GM10248 (cell line): ENCODE data around the gene ANKRD60.

ENCODE experiments used
- CTCF ChIA-PET: fragments of 300-600 bp; sonication (Branson Sonifier 250); formaldehyde crosslinking; extraction: SDS; loops from one replicate; lab custom pipeline; 2021; ENCODE audit warnings: antibody characterized with exemption; lab: Yijun Ruan, JAX
- POLR2A ChIA-PET: fragments of 350-650 bp; sonication (Branson Sonifier 250); formaldehyde crosslinking; extraction: SDS; loops from one replicate; lab custom pipeline; 2020; ENCODE audit warnings: antibody characterized with exemption; lab: Yijun Ruan, JAX
- DNase-seq: peaks from one replicate; pipeline ENCODE4 v3.0.0; 2012; ENCODE audit errors: extremely low spot score
- TF ChIP-seq, protein P1 (sequence below): IDR thresholded peaks from 2 replicates; pipeline ENCODE4 v1.5.1; 2012; ENCODE audit warnings: mild to moderate bottlenecking, low read depth; ENCODE audit errors: extremely low read depth, missing control alignments, control extremely low read depth

The ANKRD60 gene

DNA sequence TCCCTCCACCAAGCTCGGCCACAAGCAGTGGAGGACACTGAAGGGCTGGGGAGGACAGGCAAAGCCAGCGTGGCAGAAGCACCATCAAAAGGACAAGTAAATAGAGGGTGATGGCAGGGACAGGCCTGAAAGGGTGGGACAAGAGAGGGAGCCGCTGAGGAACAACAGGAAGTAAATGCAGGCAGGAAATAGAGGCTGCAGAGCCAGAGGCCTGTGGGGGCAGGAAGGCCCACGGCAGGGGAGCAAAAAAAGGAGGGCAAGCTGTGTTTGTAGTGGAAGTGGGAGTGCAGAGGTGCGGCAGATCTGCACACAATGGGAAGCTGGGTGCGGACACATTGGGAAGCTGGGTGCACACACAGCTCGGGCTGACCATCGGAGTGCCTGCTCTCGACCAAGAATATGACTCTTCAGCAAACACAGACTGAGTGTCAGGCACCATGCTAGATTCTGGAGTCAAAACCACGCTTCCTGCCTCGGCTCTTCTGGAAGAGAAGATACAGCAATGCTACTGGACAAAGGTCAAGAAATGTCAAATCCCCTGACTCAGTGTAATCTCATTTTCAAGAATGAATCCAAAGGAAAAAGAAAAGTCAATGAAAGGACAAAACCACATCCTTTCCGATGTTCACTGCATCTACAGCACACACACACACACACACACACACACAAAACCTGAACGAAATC is 40.6 kb upstream of the ANKRD60 start:
- DNase-seq, result no peak
- CTCF ChIA-PET, result interaction anchor here (1.0 kb wide), 1 partner anchor 9 kb away, joined by 5 read pairs; no protein-coding TSS in a partner anchor

DNA sequence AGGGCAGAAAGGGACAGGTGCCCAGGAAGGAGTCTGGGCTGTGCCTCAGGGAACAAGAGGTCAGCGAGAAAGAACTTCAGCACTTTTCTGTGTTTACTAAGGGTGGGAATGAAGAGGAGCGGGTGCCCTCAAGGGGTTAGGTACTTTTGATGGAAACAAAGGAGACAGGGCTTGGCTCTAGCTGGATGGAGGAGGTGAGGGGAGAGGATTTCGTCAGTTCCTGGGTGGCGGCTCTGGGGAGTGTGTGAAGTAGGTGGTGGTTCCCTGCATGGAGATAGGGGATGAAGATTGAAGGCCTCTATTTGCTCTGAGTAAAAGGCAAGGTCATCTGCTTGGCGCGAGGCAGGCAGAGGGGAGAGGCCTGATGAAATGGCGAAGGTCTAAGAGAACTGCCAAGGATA is 40.0 kb upstream of the ANKRD60 start:
- POLR2A ChIA-PET, result no interaction called here
- CTCF ChIA-PET, result interaction anchor here (1.3 kb wide), 1 partner anchor 23 kb away, joined by 4 read pairs; no protein-coding TSS in a partner anchor
- TF ChIP-seq, protein P1, sequence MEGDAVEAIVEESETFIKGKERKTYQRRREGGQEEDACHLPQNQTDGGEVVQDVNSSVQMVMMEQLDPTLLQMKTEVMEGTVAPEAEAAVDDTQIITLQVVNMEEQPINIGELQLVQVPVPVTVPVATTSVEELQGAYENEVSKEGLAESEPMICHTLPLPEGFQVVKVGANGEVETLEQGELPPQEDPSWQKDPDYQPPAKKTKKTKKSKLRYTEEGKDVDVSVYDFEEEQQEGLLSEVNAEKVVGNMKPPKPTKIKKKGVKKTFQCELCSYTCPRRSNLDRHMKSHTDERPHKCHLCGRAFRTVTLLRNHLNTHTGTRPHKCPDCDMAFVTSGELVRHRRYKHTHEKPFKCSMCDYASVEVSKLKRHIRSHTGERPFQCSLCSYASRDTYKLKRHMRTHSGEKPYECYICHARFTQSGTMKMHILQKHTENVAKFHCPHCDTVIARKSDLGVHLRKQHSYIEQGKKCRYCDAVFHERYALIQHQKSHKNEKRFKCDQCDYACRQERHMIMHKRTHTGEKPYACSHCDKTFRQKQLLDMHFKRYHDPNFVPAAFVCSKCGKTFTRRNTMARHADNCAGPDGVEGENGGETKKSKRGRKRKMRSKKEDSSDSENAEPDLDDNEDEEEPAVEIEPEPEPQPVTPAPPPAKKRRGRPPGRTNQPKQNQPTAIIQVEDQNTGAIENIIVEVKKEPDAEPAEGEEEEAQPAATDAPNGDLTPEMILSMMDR, result no peak
- no peak for DNase-seq

More for the DNA sequence above, 40.6 kb upstream of the ANKRD60 start:
- TF ChIP-seq, protein P1, result no peak
- POLR2A ChIA-PET, result no interaction called here

DNA sequence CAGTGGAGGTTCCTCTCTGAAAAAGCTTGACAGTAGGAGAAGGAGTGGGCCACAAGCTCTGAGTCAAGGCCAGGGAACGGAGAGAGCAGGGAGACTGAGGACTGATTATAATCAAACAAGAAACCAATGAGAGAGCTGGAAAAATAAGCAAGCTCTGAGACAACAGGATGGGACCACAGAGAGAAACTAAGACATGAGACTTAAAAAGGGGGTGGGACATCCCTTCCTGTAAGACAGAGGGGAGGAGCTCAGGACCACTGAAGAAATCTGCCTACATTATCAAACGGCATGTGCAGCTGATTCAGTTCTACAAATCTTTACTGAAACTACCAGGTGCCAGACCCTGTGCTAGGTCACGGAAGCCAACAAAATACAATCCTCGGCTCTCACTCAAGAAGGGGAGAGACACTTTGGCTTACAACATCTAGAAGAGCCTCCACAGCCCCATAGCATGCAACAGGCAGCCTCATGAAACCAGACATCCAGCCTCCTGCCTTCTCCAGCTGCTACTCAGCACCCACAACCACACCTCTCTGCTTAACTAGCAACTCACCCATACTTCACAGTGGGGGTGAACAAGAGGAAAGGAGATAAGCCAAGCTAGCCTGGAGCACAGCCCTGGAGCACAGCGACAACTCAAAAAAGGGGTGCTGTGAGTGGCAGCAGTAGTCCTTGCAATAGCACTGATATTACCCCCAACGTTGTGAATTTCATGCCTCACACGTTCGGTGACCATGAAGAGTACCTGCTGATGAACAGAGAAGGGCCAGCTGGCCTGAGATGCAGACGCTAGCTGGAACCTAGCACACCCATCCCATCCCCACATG is 39.1 kb upstream of the ANKRD60 start:
- TF ChIP-seq, protein P1, result no peak
- POLR2A ChIA-PET, result interaction anchor here (0.5 kb wide), 1 partner anchor 43 kb away, joined by 4 read pairs; no protein-coding TSS in a partner anchor
- CTCF ChIA-PET, result interaction anchor here (1.3 to 1.6 kb wide), 4 partner anchors 16 to 34 kb away, joined by 3 to 4 read pairs (median 4); no protein-coding TSS in a partner anchor
- no peak for DNase-seq

DNA sequence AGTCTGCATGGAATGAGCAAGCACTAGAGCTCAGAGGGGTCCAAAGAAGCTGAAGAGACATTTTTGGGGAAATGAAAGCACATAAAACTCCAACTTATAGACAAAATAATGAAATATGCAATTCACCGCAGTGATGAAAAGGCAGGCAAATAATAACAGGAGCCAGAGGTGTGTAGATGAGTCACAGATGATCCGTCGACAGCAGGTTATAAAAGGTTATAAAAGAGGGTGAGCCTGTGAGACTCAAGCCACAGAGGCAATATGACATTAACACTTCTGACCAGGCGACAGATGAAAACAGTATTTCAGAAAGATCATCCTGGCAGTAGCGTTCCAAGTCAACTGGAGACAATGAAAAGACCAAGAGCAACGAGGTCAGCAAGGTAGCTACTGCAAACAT is 35.8 kb upstream of the ANKRD60 start:
- no peak for DNase-seq
- ChIA-PET CTCF (no interaction called here), POLR2A (no interaction called here)
- TF ChIP-seq, protein P1, result no peak

DNA sequence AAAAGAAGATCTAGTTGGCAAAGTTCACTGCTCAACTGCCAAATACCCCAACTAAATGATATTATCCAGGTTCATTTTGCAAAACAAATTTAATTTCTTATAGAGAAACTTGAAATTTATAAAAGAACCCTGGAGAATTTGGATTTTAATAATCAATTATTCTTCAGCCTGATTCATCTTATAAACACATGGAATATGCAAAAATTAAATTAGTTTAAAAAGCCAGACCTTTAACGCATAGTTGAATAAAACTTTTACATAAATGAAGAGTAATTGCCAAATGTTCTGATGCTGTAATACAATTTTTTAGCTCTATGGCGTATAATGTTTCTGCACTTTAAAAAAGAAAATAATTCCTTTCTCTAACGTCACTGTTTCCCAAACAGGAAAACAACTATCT is 33.2 kb upstream of the ANKRD60 start:
- CTCF ChIA-PET, result interaction anchor here (1.1 to 1.5 kb wide), 4 partner anchors 9 to 51 kb away, joined by 3 read pairs; no protein-coding TSS in a partner anchor
- TF ChIP-seq, protein P1, result no peak
- no peak for DNase-seq
- POLR2A ChIA-PET, result no interaction called here

DNA sequence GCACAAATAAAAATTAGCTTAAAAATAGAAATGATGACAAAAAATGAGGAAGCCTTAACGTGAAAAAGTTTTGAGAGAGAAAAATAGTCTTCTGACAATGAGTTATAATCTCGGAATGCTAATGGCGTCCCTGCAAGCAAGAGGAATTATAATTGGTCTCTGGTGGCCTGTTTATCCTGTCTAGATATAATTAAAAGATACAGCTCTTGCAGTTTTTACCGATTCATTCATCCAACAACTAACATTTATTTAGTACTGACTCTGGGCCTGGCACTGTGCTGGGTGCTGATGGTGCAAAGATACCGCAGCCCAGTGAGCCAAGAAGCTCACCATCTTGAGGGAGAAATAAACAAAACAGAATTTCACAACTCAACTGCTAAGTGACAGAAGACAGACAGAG is 31.6 kb upstream of the ANKRD60 start:
- POLR2A ChIA-PET, result no interaction called here
- CTCF ChIA-PET, result interaction anchor here (1.2 to 1.4 kb wide), 2 partner anchors 23 to 30 kb away, joined by 3 to 5 read pairs; no protein-coding TSS in a partner anchor
- TF ChIP-seq, protein P1, result no peak
- no peak for DNase-seq
